NOMO-1 (cell line): ENCODE results near the gene LY6G6F.
A peak's percentile ranks its signal among the peaks of the same experiment; 100 is the strongest.

Source experiments
- DNase-seq, 2 experiments: peaks; one replicate each; lab custom pipeline; 2025; ENCODE audit not compliant: unreplicated experiment in 2 of 2; lab: John Stamatoyannopoulos, UW

LY6G6F gene

DNA sequence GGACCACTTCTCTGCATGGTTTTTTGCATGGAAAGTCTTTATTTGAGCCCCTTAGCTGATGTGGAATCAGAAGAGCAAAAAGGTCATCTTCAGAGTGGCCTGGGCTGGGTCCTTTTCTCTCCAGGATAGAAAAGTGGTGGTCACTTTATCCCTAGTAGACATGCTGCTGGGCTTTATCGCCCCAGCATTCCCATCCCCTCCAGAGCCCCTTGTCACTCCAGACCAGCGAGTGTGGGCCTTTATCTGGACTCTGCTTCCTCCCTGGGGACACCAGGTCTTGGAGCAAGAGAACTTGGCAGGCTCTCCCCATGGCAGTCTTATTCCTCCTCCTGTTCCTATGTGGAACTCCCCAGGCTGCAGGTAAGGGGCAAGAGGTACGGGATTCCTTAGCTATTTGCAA, at the start of gene LY6G6F:
Gene LY6G6F (plus strand): TSS at position 268 of the 400 bp plus-strand sequence. CDS start 41 bp downstream, at position 309.
- DNase-seq, result no peak

DNA sequence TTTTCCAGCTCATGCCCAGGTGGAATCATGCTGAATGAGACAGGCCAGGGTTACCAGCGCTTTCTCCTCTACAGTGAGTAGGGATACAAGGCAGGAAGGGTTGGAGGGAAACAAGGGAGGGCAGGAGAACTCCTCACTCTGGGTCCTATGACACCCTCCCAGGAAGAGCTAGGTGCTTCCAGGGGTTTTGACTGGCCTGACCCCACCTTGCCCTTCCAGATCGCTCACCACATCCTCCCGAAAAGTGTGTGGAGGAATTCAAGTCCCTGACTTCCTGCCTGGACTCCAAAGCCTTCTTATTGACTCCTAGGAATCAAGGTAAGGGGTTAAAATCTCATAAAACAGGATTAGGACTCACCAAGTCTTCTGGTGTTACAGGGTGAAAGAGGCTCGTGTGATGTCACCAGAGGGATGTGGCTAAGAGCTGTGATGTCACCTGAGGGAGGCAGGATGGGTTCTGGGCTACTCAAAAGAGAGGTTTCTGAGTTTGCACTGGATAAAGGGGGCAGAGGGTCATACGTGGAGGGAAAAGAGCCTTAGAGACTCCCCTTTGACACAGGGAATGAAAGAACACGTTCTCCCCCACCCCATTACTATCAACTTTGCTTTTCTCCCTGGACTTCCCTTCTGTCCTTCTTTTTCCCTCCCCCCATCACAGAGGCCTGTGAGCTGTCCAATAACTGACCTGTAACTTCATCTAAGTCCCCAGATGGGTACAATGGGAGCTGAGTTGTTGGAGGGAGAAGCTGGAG, 49.1 kb upstream of the LY6G6F start:
- no peak for DNase-seq

DNA sequence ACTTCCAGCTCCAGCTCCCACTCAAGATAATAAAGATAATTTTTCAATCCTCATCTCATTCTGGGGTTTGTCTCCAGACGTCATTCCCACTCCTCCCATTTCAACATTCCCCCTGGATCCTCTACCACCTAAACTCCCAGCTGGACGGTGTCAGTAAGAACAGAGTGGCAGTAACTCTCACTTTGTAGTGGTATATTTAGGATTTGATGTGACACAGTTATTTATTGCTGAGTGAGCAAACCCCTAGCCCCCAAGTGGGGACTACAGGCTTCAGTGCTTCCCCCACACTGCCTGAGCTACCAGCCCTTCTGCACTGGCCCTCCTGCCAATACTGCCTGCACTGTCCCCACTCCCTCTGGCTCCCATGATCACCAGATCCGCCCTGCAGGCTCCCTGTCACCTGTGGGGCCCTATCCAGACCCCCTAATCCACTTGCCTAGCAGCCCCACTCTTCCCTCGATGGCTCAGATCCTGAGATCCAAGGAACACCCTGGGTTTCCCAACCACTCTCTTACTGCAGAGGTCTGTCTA, 48.4 kb upstream of the LY6G6F start:
- no peak for DNase-seq

DNA sequence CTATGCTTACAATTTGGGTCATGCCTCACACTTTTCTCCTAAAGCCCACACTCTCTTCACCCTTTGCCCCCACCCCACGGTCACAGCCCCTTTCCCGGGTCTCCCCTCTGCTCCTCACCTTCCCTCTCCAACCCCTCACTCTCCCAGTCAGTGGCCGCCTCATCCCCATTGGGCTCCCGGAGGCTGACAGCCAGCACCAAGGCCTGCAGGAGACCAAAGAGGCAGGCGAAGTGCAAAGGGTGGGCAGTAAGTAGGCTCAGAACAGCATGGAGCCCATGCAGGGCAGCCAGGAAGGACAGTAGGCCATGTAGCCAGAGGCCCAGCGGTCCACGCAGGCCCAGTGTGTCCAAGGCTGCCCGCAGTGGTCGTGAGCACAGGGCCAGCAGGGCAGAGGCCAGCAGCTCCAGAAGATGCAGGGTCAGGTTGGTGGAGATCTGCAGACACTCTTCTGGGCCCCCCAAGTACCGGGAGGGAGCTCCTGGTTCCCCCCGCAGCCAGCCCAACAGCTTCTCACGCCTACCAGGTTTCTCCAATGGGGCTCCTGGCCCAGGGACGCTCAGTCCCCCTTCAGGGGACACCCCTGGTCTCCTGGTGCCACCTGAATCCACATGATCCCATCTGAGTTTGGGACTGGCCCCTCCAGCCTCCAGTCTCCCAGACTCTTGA, 47.5 kb upstream of the LY6G6F start:
- DNase-seq, result no peak

- DNase-seq, result peak; percentile 57
These were observed 46.9 kb upstream of the LY6G6F start for GRCh38 chr6:31659649-31660380.

- DNase-seq, result peak; percentile 59 to 66
These were observed 46.0 kb upstream of the LY6G6F start, which contains the start of gene C6orf47 for GRCh38 chr6:31660381-31661261. TSS of gene C6orf47 (minus strand) at chr6:31660778. CDS start at chr6:31659947, 831 bp downstream.

DNA sequence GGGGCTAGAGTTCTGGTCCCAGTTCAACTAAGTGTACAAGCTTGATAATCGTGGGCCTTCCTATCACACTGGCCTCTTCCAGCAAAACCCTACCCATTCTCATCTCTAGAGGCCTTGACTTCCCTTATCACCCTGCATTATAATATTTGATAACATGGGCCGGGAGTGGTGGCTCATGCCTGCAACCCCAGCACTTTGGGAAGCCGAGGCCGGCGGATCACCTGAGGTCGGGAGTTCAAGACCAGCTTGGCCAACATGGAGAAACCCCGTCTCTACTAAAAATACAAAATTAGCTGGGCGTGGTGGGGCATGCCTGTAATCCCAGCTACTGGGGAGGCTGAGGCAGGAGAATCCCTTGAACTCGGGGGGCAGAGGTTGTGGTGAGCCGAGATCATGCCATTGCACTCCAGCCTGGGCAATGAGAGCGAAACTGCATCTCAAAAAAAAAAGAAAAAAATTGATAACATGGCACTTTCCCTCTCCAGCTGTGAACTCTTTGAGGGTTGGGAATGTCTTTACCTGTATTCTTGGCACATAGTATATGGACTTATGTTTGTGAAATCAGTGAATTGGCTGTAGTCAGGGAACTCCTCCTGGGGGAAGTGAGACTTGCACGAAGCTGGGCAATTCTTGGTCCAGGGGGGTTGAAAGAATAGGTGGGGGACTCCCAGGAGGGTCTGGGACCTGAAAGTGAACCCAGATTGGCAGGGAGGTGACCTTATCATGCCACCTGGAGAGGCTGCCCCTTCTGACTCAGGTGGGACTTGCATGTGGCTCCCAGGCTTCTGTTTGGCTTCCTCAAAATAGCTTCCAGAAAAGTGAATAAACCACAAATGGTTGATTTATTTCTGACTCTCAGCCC, 45.2 kb upstream of the LY6G6F start:
- no peak for DNase-seq

DNA sequence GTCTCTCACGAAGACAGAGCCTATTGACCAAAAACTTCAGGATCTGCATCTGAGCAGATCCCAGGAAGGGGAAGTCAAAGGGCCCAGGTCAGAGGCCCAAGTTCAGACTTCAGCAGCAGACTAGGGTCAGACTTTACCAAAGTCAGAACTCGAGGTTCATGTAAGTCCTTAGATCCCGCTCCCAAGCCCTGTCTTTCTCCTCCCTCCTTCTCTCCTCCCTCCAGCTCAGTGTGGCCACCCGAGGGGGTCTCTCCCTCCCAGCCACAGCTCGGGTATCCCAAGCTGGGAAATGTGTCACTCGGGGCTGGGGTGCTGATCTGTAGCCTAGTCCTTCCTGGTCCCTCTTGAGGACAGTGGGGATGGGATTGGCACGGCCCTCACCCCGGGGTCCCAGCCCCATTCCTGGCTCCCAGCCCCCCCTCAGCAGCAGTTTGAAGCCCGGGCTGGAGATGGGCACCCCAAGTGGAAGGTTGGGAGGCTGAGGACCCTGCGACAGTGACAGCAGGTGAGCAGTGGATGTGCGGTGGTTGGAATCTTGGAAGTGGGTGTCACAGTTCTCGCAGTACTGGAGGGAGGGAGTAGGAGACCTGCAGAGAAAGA, 44.4 kb upstream of the LY6G6F start:
- DNase-seq, result no peak

DNA sequence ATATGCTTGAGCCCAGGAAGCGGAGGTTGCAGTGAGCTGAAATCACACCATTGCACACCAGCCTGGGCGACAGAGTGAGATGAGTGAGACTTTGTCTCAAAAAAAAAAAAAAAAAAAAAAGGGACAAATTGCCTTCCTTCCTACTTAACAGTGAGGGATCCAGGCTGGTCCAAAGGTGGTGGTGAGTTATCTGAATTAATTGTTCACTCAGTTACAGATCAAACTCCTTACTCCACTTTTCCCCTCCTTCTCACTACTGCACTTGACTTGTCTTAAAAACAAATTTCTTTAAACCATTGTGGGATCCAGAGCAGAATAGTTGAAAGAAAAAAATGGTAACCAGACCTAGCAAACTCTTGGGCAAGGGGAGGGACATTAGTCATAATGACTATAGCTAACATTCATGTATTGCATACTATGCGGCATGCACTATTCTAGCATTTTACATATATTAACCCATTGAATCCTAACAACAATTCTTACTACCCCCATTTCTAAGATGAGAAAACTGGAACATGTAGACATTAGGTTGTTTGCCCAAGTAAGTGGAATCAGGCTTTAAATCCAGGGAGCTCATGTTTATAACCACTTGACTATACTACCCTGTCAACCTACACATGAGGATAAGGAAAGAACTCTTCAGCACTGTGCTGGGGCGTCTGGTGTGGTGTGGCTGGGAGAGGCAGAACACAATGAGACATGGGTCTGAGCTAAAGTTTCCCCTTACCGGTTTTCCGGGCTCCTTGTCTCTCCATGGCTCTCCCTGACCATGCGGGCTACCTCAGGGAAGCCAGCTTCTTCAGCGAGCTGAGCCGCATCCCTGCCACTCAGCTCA, 43.3 kb upstream of the LY6G6F start:
- DNase-seq, result peak in 1 of 2 experiments; percentile 15

- no peak for DNase-seq
These were observed 42.5 kb upstream of the LY6G6F start for GRCh38 chr6:31663961-31664789.

- DNase-seq, result peak; percentile 77 to 93
These were observed 41.7 kb upstream of the LY6G6F start, which contains the start of gene GPANK1 for GRCh38 chr6:31664790-31665500. TSS of gene GPANK1 (minus strand) at chr6:31664997. CDS start at chr6:31664478, 519 bp downstream.

DNA sequence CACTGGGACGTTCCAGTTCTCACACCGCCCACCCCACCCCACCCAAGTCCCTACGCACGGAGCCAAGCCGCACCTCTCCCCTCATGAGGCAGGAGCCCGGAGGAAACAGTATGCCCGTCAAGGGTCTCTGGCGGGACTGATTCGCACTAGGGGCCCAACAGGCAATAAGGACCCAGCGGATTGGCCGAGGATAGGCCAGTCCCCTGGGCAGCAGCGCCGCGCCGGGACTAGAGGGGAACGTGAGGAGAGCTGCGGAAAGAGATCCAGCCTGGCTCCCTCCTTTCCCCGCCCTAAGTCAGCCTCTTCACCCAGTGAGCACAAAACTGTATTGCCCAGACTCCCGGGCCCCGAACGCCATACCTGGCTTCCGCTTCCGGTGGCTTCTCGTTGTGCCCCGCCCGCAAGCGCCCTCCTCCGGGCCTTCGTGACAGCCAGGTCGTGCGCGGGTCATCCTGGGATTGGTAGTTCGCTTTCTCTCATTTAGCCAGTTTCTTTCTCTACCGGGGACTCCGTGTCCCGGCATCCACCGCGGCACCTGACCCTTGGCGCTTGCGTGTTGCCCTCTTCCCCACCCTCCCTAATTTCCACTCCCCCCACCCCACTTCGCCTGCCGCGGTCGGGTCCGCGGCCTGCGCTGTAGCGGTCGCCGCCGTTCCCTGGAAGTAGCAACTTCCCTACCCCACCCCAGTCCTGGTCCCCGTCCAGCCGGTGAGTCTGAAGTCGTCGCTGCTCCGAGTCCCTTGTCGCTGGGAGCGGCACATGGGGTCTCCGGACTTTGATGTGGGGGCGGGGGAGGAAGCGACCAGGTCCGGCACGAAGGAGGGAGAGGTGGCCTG, 40.9 kb upstream of the LY6G6F start, which contains the start of gene CSNK2B:
Gene CSNK2B (plus strand): TSS at position 580 of the 836 bp plus-strand sequence. CDS start 752 bp downstream, outside the sequence.
- peak; percentile 96 to 97 for DNase-seq

DNA sequence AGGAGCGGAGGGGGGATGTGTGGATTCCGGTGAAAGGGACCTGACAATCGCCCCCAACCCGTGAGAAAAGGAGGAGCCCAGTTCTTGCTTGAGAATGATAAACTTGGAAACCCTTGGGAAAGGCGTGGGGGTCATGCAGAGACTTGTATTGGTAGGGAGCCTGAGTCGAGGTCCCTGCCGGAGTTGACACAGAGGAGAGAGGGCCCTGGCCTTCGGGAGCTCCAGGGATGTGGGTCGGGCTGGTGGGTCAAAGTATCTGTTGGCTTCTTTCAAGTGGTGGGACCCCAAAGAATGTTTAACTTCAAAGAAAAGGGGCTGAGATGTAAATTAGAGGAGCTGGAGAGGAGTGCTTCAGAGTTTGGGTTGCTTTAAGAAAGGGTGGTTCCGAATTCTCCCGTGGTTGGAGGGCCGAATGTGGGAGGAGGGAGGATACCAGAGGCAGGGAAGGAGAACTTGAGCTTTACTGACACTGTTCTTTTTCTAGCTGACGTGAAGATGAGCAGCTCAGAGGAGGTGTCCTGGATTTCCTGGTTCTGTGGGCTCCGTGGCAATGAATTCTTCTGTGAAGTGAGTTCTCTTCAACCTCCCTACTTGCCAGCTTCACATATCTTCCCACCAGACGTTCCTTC, 40.2 kb upstream of the LY6G6F start:
- DNase-seq, result no peak

DNA sequence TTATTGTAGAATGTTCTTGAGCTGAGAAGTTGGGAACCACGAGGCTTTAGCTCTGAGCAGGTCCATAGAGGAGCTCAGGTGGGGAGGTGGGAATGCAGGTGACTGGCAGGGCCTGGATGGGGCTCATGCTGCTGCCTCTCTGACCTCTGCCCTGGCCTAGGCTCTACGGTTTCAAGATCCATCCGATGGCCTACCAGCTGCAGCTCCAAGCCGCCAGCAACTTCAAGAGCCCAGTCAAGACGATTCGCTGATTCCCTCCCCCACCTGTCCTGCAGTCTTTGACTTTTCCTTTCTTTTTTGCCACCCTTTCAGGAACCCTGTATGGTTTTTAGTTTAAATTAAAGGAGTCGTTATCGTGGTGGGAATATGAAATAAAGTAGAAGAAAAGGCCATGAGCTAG, 37.0 kb upstream of the LY6G6F start, which contains the start of gene LY6G5B:
Gene LY6G5B (plus strand): TSS at position 301 of the 400 bp plus-strand sequence. CDS start 975 bp downstream, outside the sequence.
- DNase-seq, result no peak
